Thymus (tissue), 11 donors: ENCODE measurements around the gene SP3. TPM values are rescaled to one million over a fixed set of nuclear protein-coding genes. Genes with fewer than 3 reads are reported as not detected.

Source experiments
- DNase-seq, 9 donors: peaks; one replicate each; pipeline ENCODE4 v3.0.0-alpha.2; 2013; ENCODE audit warnings: low spot score in 9 of 9, low read depth in 6 of 9, missing footprints in 1 of 9
- H3K27ac ChIP-seq, 2 donors: one replicate each; pipeline ENCODE4 v1.5.1; 2013; ENCODE audit warnings: control low read depth in 1 of 2, low read depth in 1 of 2, low read length in 1 of 2, mild to moderate bottlenecking in 1 of 2, moderate library complexity in 1 of 2
- H3K27me3 ChIP-seq, 2 donors: one replicate each; pipeline ENCODE4 v1.5.1; 2013; ENCODE audit warnings: low read length in 1 of 2; ENCODE audit not compliant: control insufficient read depth in 2 of 2, insufficient read depth in 1 of 2
- H3K36me3 ChIP-seq, 2 donors: one replicate each; pipeline ENCODE4 v1.5.1; 2013; ENCODE audit warnings: low read length in 1 of 2, mild to moderate bottlenecking in 1 of 2, moderate library complexity in 1 of 2; ENCODE audit not compliant: control insufficient read depth in 2 of 2, insufficient read depth in 2 of 2
- H3K4me1 ChIP-seq, 2 donors: one replicate each; pipeline ENCODE4 v1.5.1; 2013; ENCODE audit warnings: low read length in 2 of 2; ENCODE audit not compliant: control insufficient read depth in 2 of 2, insufficient read depth in 2 of 2
- H3K4me3 ChIP-seq, 2 donors: one replicate each; pipeline ENCODE4 v1.5.1; 2013; ENCODE audit warnings: low read length in 2 of 2, control low read depth in 1 of 2, mild to moderate bottlenecking in 1 of 2
- H3K9me3 ChIP-seq, 2 donors: one replicate each; pipeline ENCODE4 v1.5.1; 2013; ENCODE audit warnings: low read length in 1 of 2, mild to moderate bottlenecking in 1 of 2; ENCODE audit not compliant: control insufficient read depth in 2 of 2, insufficient read depth in 1 of 2
- WGBS: extraction: QIAGEN DNeasy Blood & Tissue Kit; methylation state at CpG from one replicate; pipeline ENCODE4 v1.1.7; 2013; 5-methylcytosine and 5-hydroxymethylcytosine counted together
- polyA plus RNA-seq: library from polyadenylated mRNA; stranded (reverse); fragments of 200-250 nt; gene quantifications from one replicate; pipeline ENCODE4 v1.2.3, GENCODE V29; 2013
- total RNA-seq: library from RNA; stranded (reverse); fragments of 120-200 nt; gene quantifications from one replicate; pipeline ENCODE4 v1.2.4, GENCODE V29; 2013
- donor health status: healthy.

Gene SP3
- total and polyA plus RNA-seq, 2 donors = 43.7 to 168 TPM

- Histone ChIP-seq H3K9me3 (no peaks in the 10 kb centered on the region), H3K36me3 (peaks cover 0 to 5% of the 10 kb centered on the region in 2 donors), H3K27me3 (no peaks in the 10 kb centered on the region), H3K27ac (peak overlapping the region; percentile 100), H3K4me3 (peak overlapping the region; percentile 78 to 91), H3K4me1 (peaks cover 0 to 5% of the 10 kb centered on the region in 2 donors)
- DNase-seq = peak; percentile 48 to 93 (median 81)
- under 1% methylated on average over 82 of the region's 84 CpGs for WGBS
These were observed 405 bp downstream of the SP3 start for GRCh38 chr2:173964565-173965371.

- peak; percentile 65 to 94 (median 86) for DNase-seq
- peak overlapping the region; percentile 100 for H3K27ac ChIP-seq
- H3K27me3 ChIP-seq = no peaks in the 10 kb centered on the region
- under 1% methylated on average over 87 of the region's 87 CpGs for WGBS
- peaks cover 0 to 5% of the 10 kb centered on the region in 2 donors for H3K36me3 ChIP-seq
- H3K4me3 ChIP-seq = peak overlapping the region; percentile 78 to 91
- no peaks in the 10 kb centered on the region for H3K9me3 ChIP-seq
- peaks cover 0 to 9% of the 10 kb centered on the region in 2 donors for H3K4me1 ChIP-seq
These were observed 1.2 kb downstream of the SP3 start for GRCh38 chr2:173963817-173964564.

GRCh38 chr2:173963323-173963816 lies 1.8 kb downstream of the SP3 start:
- WGBS = under 1% methylated on average over 44 of the region's 44 CpGs
- peaks cover 0 to 9% of the 10 kb centered on the region in 2 donors for H3K4me1 ChIP-seq

GRCh38 chr2:173962583-173963110 lies 2.5 kb downstream of the SP3 start:
- WGBS = 17% methylated on average over 4 of the region's 4 CpGs
- peak in 3 of 9 donors; percentile 12 to 47 (median 31) for DNase-seq
- Histone ChIP-seq H3K36me3 (peaks cover 0 to 5% of the 10 kb centered on the region in 2 donors), H3K4me3 (peak overlapping the region; percentile 65 to 78), H3K9me3 (no peaks in the 10 kb centered on the region), H3K27me3 (no peaks in the 10 kb centered on the region), H3K27ac (peak overlapping the region in 1 of 2 donors; percentile 95), H3K4me1 (peaks cover 0 to 9% of the 10 kb centered on the region in 2 donors)

More at GRCh38 chr2:173963323-173963816, 1.8 kb downstream of the SP3 start:
- Histone ChIP-seq H3K27me3 (no peaks in the 10 kb centered on the region), H3K36me3 (peaks cover 0 to 5% of the 10 kb centered on the region in 2 donors), H3K9me3 (no peaks in the 10 kb centered on the region), H3K27ac (peak overlapping the region; percentile 95 to 100), H3K4me3 (peak overlapping the region; percentile 65 to 78)
- peak; percentile 53 to 88 (median 69) for DNase-seq

- WGBS = 56% methylated on average over 1 of the region's 1 CpG
- Histone ChIP-seq H3K27me3 (no peaks in the 10 kb centered on the region), H3K9me3 (no peaks in the 10 kb centered on the region), H3K36me3 (peaks cover 0 to 5% of the 10 kb centered on the region in 2 donors), H3K27ac (peak overlapping the region in 1 of 2 donors; percentile 95), H3K4me3 (peak overlapping the region; percentile 65 to 78), H3K4me1 (peaks cover 0 to 9% of the 10 kb centered on the region in 2 donors)
- peak in 2 of 9 donors; percentile 8 to 35 for DNase-seq
These were observed 3.1 kb downstream of the SP3 start for GRCh38 chr2:173962031-173962430.

GRCh38 chr2:173961346-173961705 lies 3.8 kb downstream of the SP3 start:
- peaks cover 0 to 8% of the 10 kb centered on the region in 2 donors for H3K36me3 ChIP-seq
- no peak overlapping the region for H3K27ac ChIP-seq
- H3K4me3 ChIP-seq = no peak overlapping the region
- WGBS = 97% methylated on average over 1 of the region's 1 CpG
- DNase-seq = no peak
- H3K27me3 ChIP-seq = no peaks in the 10 kb centered on the region
- peaks cover 0 to 6% of the 10 kb centered on the region in 2 donors for H3K4me1 ChIP-seq
- H3K9me3 ChIP-seq = no peaks in the 10 kb centered on the region

GRCh38 chr2:173959909-173960308 lies 5.3 kb downstream of the SP3 start:
- Histone ChIP-seq H3K27me3 (no peaks in the 10 kb centered on the region), H3K27ac (no peak overlapping the region), H3K4me1 (peaks cover 0 to 4% of the 10 kb centered on the region in 2 donors), H3K36me3 (peaks cover 10 to 22% of the 10 kb centered on the region in 2 donors), H3K9me3 (no peaks in the 10 kb centered on the region), H3K4me3 (no peak overlapping the region)
- 95% methylated on average over 7 of the region's 7 CpGs for WGBS
- DNase-seq = no peak

- H3K4me3 ChIP-seq = no peak overlapping the region
- DNase-seq = no peak
- peaks cover 0 to 4% of the 10 kb centered on the region in 2 donors for H3K4me1 ChIP-seq
- H3K36me3 ChIP-seq = peaks cover 11 to 26% of the 10 kb centered on the region in 2 donors
- H3K27ac ChIP-seq = no peak overlapping the region
- H3K27me3 ChIP-seq = no peaks in the 10 kb centered on the region
- H3K9me3 ChIP-seq = no peaks in the 10 kb centered on the region
- 86% methylated on average over 16 of the region's 16 CpGs for WGBS
These were observed 5.8 kb downstream of the SP3 start for GRCh38 chr2:173959358-173959884.
